T-helper 1 cell treated with Interleukin-12 subunit alpha and Interleukin-12 subunit beta and Interleukin-4 antibody, amounts not matched to agents 30 ng/mL and 1 ng/mL, for 36 hours (primary cell): ENCODE data around the gene EBF3. TPM values are rescaled to one million over a fixed set of nuclear protein-coding genes. Genes with fewer than 3 reads are reported as not detected.

Experiments used
- intact Hi-C: fragments of 100-400 bp; cut with micrococcal nuclease; formaldehyde crosslinking; loops from one replicate; pipeline ENCODE4 v1.15.1; 2024
- total RNA-seq: library from RNA; stranded (reverse); gene quantifications from 2 replicates; pipeline ENCODE4 v1.2.3, GENCODE V29; 2022

The EBF3 gene
- total RNA-seq, 1 donor from 2014 or later, result not detected

DNA sequence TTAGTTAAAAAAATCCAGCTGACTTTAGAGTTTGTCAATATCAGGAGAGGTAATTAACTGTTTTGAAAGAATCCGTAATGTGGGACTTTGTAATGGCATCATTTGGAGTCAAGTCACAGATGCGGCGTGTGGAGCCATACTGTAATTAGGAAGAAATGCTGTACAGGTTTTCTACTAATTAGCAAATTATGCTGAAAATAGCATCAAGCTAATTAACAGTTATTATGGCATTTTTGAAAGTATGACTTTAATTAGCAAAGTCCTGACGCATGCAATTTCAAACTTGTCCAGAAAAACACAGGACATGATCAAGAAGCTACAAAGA, 68.3 kb downstream of the EBF3 start:
- intact Hi-C loops, result no loop called here

GRCh38 chr10:129894698-129895097, 69.4 kb downstream of the EBF3 start:
- intact Hi-C loops, result no loop called here

- intact Hi-C loops, result no loop called here
Observed at GRCh38 chr10:129893104-129894089, 70.7 kb downstream of the EBF3 start.

- intact Hi-C loops, result no loop called here
Observed at GRCh38 chr10:129892548-129893052, 71.5 kb downstream of the EBF3 start.

DNA sequence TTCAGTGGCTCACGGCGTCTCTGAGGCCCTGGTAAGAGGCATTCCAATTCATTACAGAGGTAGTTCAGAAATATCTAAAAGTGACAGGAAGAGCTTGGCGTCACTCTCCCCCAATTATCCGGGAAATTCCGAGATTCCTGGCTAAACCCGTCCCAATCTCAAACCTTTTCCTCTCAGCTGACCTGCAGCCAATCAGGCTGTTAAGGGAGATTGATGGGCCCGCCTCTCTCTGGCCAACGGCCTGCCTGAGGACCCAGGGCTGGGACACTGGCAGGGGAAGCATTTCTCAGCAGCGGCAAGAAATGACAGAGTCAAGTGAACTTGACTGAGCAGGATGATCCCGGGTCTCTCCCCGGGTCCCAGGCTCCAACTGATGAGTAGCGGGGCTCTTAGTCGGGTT, 72.3 kb downstream of the EBF3 start:
- intact Hi-C loops, result no loop called here

DNA sequence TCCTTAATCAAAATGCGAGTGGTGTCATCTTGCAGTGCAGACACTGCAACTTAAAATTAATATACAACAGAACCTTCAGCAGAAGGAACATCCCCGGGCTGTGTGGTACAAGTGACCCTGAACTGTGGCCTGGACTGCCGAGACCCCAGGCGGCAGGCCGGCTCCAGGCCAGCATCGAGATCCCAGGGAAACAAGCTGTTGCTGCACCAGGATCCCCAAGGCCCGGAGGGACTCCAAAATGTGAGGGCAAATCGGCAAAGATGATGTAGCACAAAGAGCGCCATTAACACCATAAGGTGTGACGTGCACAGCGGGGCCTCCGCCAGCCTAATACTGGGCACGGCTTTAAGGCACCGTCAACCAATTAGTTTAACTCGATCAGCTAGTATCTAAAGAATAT, 73.9 kb downstream of the EBF3 start:
- intact Hi-C loops, result no loop called here

GRCh38 chr10:129888784-129889616, 75.1 kb downstream of the EBF3 start:
- intact Hi-C loops, result loop anchor here (1.0 to 2.0 kb wide), 3 partner anchors 238 to 290 kb away; no protein-coding TSS in a partner anchor

- intact Hi-C loops, result loop anchor here (2.0 kb wide), 1 partner anchor 291 kb away; no protein-coding TSS in a partner anchor
Observed at GRCh38 chr10:129887986-129888783, 75.9 kb downstream of the EBF3 start.

DNA sequence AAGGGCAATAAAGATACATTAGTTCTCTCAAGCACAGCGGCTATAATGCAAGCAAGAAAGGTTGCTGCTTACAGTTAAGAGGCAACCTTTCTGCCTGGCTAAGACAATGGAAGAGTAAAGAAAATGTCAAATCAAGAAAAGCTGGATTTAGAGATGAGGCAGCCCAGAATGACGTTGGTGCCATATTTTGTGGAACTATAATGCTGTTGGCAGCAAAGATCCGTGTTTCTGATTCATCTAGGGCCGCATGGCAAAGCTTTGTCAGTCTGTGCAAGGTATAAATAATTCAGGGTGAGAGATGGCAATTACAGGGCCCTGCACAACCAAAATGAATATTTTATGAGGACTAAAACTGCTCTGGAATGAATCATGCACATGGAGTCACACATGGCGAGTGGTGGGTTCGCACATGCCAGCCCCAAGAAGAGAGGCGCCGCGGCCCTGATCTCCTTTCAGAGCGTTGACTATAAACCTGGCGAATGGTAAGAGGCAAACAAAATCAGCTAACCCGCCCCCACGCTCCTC, 76.6 kb downstream of the EBF3 start:
- intact Hi-C loops, result no loop called here

GRCh38 chr10:129886263-129886662, 77.8 kb downstream of the EBF3 start:
- intact Hi-C loops, result no loop called here

- intact Hi-C loops, result no loop called here
Observed at GRCh38 chr10:129885526-129885925, 78.5 kb downstream of the EBF3 start.

GRCh38 chr10:129884398-129885078, 79.5 kb downstream of the EBF3 start:
- intact Hi-C loops, result no loop called here

DNA sequence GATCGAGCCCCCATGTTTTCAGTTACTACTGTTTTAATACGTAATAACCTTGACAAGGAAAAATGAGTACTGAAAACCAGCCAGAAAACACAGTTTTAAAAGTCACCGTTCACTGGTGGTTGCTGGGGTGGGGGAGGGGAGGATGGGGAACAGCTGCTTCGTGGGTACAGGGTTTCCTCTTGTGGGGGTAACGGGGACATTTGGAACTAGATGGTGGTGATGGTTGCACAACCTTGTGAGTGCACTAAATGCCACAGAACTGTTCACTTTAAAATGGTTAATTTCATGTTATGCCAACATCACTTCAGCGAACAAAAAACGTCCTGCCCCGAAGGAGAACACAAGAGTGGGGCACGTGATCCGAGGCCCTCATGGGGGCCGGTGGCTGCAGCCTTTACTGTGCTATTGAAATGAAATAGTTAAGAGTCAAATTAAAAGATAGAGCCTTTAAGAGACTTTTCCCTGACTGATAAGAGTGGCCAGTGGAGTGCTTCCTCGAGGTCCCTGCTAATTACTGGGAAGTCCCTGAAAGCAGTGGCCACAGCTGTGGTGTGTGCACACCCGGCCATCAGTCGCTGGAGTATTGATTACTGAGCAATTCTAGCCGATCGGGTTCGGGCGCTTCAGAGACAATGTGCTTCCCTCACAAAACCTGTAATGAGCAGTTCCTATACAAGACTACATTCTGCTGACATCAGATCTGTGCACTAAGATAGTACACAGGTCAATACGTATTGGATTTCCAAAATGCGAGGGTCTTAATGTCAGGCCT, 80.3 kb downstream of the EBF3 start:
- intact Hi-C loops, result no loop called here

GRCh38 chr10:129883029-129883428, 81.0 kb downstream of the EBF3 start:
- intact Hi-C loops, result no loop called here

GRCh38 chr10:129882291-129883010, 81.6 kb downstream of the EBF3 start:
- intact Hi-C loops, result no loop called here

GRCh38 chr10:129881641-129882040, 82.4 kb downstream of the EBF3 start:
- intact Hi-C loops, result no loop called here

GRCh38 chr10:129880191-129880870, 83.7 kb downstream of the EBF3 start:
- intact Hi-C loops, result no loop called here

- intact Hi-C loops, result loop anchor here (5.0 kb wide), 1 partner anchor 228 kb away; no protein-coding TSS in a partner anchor
Observed at GRCh38 chr10:129879655-129880054, 84.4 kb downstream of the EBF3 start.
